Stimulated activated naive CD8-positive, alpha-beta T cell treated with anti-CD3 and anti-CD28 coated beads, Interleukin-15, Interleukin-2, amounts not matched to agents 100 ng/mL and 50 ng/mL, for 24 hours (primary cell): ENCODE results near the gene KIRREL1.

ENCODE experiments used
- H3K27ac Mint-ChIP-seq: one replicate; pipeline ENCODE4 v1.8.0; 2021; ENCODE audit warnings: mild to moderate bottlenecking, mixed read lengths
- H3K27me3 Mint-ChIP-seq: one replicate; pipeline ENCODE4 v1.8.0; 2021; ENCODE audit warnings: mixed read lengths
- H3K36me3 Mint-ChIP-seq: one replicate; pipeline ENCODE4 v1.8.0; 2021; ENCODE audit warnings: low read depth, mixed read lengths
- H3K4me1 Mint-ChIP-seq: one replicate; pipeline ENCODE4 v1.8.0; 2021; ENCODE audit warnings: low read depth, mixed read lengths
- H3K4me3 Mint-ChIP-seq: one replicate; pipeline ENCODE4 v1.8.0; 2021; ENCODE audit warnings: mild to moderate bottlenecking, mixed read lengths
- H3K9me3 Mint-ChIP-seq: one replicate; pipeline ENCODE4 v1.8.0; 2021; ENCODE audit warnings: mixed read lengths

KIRREL1 gene

DNA sequence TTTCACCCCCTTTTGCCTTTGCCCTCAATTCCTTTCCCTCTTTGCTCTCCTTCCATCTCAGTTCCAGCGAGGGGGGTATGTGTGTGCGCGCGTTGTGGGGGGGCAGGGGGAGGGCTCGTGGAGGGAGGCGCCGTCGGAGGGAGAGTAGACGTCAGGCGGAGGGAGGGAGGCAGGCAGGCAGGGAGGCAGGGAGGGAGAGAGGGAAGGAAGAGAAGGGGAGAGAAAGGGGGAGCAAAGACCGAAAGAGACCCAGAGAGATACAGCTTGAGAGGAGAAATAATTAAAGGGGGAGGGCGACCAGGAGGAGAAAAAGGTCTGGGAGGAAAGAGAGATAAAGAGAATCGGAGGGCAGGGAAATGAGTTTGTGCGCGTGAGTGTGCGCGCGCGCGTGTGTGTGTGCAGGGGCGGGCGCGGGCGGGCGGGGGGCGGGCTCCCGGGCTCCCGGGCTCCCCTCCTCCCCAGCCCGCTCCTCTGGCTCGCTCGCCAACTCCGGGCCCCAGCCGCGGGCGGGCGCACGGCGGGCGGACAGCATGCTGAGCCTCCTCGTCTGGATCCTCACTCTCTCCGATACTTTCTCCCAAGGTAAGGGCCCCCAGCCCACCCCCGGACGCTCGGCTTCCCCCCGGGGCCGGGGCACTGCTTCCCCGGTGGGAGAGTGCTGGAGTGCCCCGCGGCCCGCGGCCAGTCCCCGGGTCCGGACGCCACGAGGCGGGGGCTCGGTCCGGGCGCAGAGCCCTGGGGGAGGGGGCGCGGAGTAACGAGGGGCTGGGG lies at the start of gene KIRREL1:
KIRREL1 (plus strand) TSS at position 499 of the 771 bp plus-strand sequence; CDS start at position 531, 32 bp downstream.
- H3K36me3 Mint-ChIP-seq, result no peaks in the 10 kb centered on the region
- peaks cover 47% of the 10 kb centered on the region for H3K27me3 Mint-ChIP-seq
- H3K4me3 Mint-ChIP-seq, result peak within 1 kb of the TSS; percentile 73
- no peak within 1 kb of the TSS for H3K27ac Mint-ChIP-seq
- peaks cover 3% of the 10 kb centered on the region for H3K4me1 Mint-ChIP-seq
- no peaks in the 10 kb centered on the region for H3K9me3 Mint-ChIP-seq

DNA sequence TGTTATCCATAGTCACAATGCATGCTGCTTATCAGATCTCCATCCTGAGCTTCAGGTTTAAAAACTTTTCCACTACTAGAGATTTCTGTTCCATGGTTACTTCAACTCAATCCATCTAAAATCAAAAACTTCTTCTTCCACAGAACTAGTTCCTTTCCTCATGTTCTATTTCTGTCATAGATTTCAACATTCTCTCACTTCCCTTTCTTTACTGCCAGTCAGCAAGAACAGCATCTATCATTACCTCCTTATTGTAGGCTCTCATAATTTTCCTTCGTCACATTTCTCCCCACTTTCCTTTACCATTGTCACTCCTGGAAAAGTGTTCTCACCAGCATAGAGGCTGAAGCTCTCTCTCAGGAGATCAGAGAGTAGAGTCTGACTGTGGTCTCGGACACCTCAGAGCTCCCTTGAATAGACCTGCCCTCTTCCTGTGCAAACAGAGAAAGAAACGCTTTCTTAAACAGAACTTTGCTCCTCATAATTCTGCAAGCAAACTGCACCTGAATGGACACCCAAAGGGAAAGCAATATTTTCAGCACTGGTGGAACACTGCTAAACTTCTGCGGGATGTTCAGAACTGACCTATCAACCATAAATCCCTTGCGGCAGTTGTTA lies 48.7 kb upstream of the KIRREL1 start:
- Mint-ChIP-seq H3K4me3 (no peak overlapping the region), H3K4me1 (peaks cover 7% of the 10 kb centered on the region), H3K27me3 (peaks cover 12% of the 10 kb centered on the region), H3K9me3 (no peaks in the 10 kb centered on the region), H3K36me3 (no peaks in the 10 kb centered on the region), H3K27ac (no peak overlapping the region)

DNA sequence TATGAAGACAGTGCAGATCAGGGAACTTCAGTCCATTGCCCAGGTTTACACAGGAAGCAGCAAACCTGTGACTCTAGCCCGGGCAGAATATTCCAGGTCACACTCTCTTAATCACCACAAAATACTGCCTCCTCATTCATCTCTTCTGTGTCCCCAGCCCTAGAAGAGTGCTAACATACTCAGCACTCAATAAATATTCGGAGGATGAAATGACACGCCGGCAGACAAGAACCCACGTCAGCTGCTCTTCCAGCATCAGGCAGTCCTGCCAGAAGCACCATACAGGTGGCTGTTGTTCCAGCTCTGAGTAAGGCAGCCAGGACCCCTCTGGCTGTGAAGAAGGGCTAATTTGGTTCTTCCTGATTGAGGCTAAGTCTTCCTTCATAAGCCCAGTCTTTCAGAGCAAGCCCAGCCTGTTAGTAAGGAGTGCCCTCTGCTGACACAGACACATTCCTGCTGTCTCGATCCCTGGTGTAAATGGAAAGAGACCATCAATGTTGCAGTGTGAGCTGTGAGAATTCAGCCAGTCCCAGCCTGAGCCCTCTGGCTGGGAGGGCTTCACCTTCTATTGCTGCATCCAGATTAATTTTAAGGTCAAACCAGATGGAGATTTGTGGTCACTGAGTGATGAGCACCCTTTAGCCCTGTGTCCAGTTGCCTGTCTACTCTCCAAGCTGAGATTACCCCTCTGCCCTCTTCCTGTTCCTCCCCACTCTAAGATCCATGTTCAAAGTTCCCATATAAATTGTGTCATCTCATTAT lies 45.0 kb upstream of the KIRREL1 start:
- Mint-ChIP-seq H3K9me3 (no peaks in the 10 kb centered on the region), H3K27ac (no peak overlapping the region), H3K4me1 (peaks cover 7% of the 10 kb centered on the region), H3K36me3 (no peaks in the 10 kb centered on the region), H3K27me3 (peaks cover 23% of the 10 kb centered on the region), H3K4me3 (no peak overlapping the region)

DNA sequence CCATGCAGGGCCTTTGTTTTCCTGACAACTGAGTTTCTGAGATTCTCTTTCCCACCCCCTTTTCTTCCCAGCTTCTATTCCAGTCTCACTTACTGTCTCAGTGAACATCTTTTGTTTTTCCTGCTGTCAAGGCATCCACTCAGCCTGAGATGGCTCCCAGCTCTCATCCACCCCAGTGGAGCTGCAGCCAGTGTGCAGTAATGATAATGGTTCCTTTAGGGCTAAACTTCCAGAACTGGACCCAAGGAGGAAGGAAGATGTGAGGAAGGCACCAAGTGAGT lies 44.4 kb upstream of the KIRREL1 start:
- Mint-ChIP-seq H3K36me3 (no peaks in the 10 kb centered on the region), H3K27ac (no peak overlapping the region), H3K9me3 (no peaks in the 10 kb centered on the region), H3K4me1 (peaks cover 7% of the 10 kb centered on the region), H3K4me3 (no peak overlapping the region), H3K27me3 (peaks cover 23% of the 10 kb centered on the region)

DNA sequence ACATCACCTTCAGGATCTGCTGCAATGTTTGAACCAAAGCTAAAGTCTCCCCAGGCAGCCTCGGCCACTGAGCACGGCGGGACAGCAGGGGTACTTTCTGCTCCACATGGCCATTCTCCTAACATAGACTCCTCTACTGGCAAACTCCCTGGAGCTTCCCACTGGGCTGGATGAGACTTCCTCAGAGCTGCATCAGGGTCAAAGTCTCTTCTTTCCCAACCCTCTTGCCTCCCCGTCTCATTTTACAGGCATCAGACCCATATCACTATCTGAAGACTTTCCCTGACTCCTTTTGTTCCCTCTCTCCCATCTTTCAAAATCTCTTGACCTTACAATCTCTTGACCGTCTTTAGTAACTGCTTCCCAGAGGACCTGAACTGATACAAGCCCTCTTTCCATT lies 42.2 kb upstream of the KIRREL1 start:
- Mint-ChIP-seq H3K4me1 (peaks cover 6% of the 10 kb centered on the region), H3K9me3 (no peaks in the 10 kb centered on the region), H3K27me3 (peaks cover 29% of the 10 kb centered on the region), H3K4me3 (no peak overlapping the region), H3K36me3 (no peaks in the 10 kb centered on the region), H3K27ac (no peak overlapping the region)

DNA sequence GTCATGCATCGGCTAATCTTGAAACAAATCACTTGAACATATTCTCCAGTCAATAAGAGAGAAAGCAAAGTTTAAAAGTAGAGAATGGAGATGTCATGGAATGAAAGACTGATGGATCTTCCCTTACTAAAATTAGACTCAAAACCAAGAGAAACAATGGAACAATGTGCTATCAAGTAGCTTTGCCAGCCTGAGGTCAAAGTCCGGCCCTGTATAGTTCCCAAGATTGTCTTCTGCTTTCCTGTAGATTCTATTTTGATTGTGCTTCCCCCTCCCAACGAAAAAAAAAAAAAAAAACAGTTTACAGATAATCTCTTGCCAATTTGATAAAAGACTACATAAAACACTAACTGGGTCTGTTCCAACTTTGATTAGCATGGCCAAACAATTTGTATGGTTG lies 40.8 kb upstream of the KIRREL1 start:
- Mint-ChIP-seq H3K4me3 (no peak overlapping the region), H3K9me3 (no peaks in the 10 kb centered on the region), H3K36me3 (no peaks in the 10 kb centered on the region), H3K27ac (no peak overlapping the region), H3K27me3 (peaks cover 38% of the 10 kb centered on the region), H3K4me1 (peaks cover 9% of the 10 kb centered on the region)

DNA sequence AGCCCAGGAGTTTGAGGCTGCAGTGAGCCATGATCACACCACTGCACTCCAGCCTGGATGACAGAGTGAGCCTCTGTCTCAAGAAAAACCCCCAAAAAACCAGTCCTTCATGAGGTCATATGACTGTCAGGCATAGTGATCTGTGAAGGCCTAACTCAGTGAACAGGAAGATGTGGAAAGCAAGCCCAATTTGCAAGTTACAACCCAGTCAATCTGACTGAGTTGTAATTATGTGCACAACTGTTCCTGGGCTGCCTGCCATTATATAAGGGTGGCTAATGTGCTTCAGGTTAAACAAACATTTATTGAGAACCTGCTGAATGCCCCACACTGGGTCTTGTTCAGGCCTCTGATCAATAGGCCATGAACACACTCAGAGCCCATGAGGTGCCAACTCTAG lies 38.2 kb upstream of the KIRREL1 start:
- H3K4me3 Mint-ChIP-seq, result no peak overlapping the region
- peaks cover 9% of the 10 kb centered on the region for H3K4me1 Mint-ChIP-seq
- H3K27me3 Mint-ChIP-seq, result peaks cover 37% of the 10 kb centered on the region
- H3K36me3 Mint-ChIP-seq, result no peaks in the 10 kb centered on the region
- no peaks in the 10 kb centered on the region for H3K9me3 Mint-ChIP-seq
- H3K27ac Mint-ChIP-seq, result no peak overlapping the region

DNA sequence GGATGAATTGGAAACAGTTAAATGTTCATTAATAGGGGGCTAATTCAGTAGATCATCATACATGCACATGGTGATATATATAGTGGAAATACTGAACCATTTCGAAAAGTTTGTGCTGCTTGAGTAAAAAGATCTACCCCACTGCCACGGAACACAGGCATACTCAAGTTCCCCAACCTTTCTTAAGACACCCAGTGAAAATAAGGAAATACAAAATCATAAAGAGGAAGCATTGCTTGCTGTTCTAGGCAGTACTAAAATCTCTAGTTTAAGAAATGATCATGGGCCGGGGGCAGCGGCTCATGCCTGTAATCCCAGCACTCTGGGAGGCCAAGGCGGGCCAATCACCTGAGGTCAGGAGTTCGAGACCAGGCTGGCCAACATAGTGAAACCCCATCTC lies 37.6 kb upstream of the KIRREL1 start:
- peaks cover 36% of the 10 kb centered on the region for H3K27me3 Mint-ChIP-seq
- H3K4me3 Mint-ChIP-seq, result no peak overlapping the region

DNA sequence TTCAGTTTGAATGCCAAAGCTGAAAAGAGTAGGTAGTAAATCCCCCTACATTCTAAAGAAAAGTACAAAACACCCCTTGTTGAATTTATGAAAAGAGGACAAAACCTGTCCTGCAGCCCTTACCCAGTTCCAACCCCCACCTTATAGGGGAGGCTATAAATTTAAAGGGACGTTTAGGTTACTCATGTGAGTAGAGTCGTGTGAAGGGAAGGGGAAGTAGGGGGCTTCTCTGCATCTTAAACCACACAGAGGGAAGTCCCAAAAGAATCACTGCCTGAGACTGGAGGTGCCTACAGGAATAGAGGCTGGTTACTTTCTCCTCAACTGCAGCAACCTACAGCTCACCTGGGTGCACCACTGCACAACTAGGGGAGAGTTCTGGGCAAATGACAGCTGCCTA lies 36.7 kb upstream of the KIRREL1 start:
- Mint-ChIP-seq H3K27ac (no peak overlapping the region), H3K4me3 (no peak overlapping the region), H3K27me3 (peaks cover 34% of the 10 kb centered on the region), H3K36me3 (no peaks in the 10 kb centered on the region), H3K4me1 (peaks cover 9% of the 10 kb centered on the region), H3K9me3 (no peaks in the 10 kb centered on the region)

More for the DNA sequence above, 37.6 kb upstream of the KIRREL1 start:
- H3K27ac Mint-ChIP-seq, result no peak overlapping the region
- no peaks in the 10 kb centered on the region for H3K9me3 Mint-ChIP-seq
- H3K4me1 Mint-ChIP-seq, result peaks cover 9% of the 10 kb centered on the region
- no peaks in the 10 kb centered on the region for H3K36me3 Mint-ChIP-seq

DNA sequence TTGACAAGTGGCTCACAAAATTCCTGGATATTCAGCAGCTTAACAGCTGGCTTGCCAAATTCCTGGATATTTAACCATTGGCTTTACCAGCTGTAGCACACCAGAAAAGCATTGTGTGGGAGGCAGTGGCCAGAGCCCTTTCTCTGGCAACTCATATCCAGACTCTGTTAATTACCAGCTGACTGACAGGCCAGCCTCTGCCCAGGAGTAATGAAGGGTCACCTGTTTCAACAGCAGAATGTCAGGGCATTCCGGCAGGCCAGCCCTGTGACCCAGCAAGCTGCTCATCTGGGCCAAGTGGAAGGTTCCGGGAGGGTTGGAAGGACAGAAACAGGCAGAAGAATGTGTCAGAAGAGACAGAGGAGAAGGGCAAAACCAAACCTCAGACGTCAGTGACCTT lies 35.2 kb upstream of the KIRREL1 start:
- Mint-ChIP-seq H3K4me1 (peaks cover 15% of the 10 kb centered on the region), H3K36me3 (no peaks in the 10 kb centered on the region), H3K4me3 (no peak overlapping the region), H3K27me3 (peaks cover 40% of the 10 kb centered on the region), H3K9me3 (no peaks in the 10 kb centered on the region), H3K27ac (no peak overlapping the region)

DNA sequence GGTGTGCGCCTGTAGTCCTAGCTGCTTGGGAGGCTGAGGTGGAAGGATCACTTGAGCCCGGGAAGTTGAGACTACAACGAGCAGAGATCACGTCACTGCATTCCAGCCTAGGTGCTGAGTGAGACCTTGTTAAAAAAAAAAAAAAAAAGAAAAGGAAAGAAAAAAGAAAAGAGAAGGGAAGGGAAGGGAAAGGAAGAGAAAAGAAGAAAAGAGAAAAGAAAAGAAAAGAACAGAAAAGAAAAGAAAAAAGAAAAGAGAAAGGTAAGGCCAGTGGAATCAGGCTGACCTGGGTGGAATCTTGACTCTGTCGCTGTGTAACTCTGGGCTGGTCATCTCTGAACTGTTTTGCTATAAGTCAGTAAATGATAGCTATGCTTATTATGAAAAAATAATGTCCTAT lies 33.7 kb upstream of the KIRREL1 start:
- Mint-ChIP-seq H3K9me3 (no peaks in the 10 kb centered on the region), H3K4me1 (peaks cover 15% of the 10 kb centered on the region), H3K4me3 (no peak overlapping the region), H3K27ac (no peak overlapping the region), H3K27me3 (peaks cover 40% of the 10 kb centered on the region), H3K36me3 (no peaks in the 10 kb centered on the region)

DNA sequence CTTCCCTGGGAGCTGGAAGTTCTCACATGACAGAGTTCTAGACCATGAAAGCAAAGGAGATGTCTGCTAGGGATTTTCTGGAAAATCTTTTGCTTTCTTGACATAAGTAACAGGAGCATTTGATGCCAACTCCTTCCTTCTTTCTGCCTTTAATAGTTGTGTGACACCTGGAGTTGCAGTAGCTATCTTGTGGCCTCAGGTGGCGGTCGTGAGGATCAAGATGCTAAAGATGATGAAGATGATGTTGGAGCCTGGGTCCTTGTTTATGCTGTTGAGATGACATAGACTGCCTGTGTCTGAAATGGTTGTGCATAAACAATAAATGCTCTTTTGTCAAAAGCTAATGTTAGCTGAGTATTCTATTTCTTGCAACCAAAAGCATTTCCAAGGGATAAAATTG lies 32.7 kb upstream of the KIRREL1 start:
- peaks cover 38% of the 10 kb centered on the region for H3K27me3 Mint-ChIP-seq
- no peak overlapping the region for H3K27ac Mint-ChIP-seq
- peaks cover 12% of the 10 kb centered on the region for H3K4me1 Mint-ChIP-seq
- H3K9me3 Mint-ChIP-seq, result no peaks in the 10 kb centered on the region
- H3K36me3 Mint-ChIP-seq, result no peaks in the 10 kb centered on the region
- H3K4me3 Mint-ChIP-seq, result no peak overlapping the region

DNA sequence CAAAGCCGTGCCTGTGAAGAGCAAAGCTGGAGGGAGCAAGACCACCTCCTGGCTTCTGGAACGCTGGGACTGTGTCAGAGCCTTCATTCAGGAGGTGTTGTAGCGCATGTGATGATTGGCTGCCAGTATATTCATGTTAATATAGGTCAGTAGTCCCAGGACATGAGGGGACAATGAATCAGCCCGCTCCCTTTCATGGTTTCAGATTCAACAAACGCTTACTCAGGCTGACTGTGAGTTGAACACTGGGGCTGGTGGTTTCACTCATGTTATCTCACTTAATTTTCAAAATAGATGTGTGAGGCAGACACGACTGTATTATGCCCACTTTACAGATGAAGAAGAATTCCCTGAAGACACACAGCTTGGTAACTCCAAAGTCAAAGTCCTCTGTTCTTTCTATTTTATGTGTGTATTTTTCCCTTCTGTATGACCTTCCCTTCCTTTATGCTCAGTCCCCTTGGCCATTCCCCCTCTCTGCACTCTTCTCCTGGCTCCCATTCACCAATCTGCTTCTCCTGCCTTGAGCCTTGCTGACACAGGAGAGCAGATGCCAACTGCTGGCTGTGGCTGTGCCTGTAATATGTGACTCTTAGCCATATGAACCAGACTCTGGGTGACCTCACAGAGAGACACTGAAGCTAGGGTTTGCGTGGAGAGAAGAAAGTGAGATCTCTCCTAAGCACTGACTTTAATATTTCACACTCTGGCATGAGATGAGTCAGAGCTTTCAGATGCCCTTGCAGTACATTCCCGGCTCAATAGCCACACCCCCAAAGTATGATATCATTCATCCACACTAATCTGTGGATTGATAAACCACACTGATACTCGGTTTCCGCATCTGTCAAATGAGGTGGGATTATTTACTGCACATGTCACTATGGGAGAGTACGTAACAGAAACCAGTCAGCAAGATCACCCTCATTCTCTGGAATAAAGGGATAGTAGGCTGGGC lies 31.4 kb upstream of the KIRREL1 start:
- Mint-ChIP-seq H3K4me1 (peaks cover 6% of the 10 kb centered on the region), H3K36me3 (no peaks in the 10 kb centered on the region), H3K9me3 (no peaks in the 10 kb centered on the region), H3K27me3 (peaks cover 28% of the 10 kb centered on the region), H3K27ac (peak overlapping the region; percentile 69), H3K4me3 (no peak overlapping the region)

DNA sequence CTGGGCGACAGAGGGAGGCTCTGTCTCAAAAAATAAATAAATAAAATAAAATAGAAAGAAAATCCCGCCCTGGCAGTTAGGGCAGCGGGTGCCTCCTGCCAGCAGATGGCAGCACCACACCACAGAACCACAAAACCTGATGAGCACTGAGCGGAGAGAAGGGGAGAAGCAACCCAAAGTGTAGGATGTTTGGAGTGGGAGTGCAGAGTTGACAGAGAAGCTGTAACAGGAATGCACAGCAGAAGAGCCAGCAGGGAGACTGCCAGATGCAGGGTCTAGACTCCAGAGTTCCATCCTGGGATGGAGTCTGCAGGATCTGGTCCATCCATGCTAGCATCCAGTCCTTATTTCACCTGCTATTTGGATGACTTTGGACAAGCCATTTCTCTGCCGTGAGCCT lies 29.7 kb upstream of the KIRREL1 start:
- no peak overlapping the region for H3K4me3 Mint-ChIP-seq
- no peak overlapping the region for H3K27ac Mint-ChIP-seq
- H3K4me1 Mint-ChIP-seq, result peaks cover 6% of the 10 kb centered on the region
- H3K27me3 Mint-ChIP-seq, result peaks cover 30% of the 10 kb centered on the region
- no peaks in the 10 kb centered on the region for H3K9me3 Mint-ChIP-seq
- no peaks in the 10 kb centered on the region for H3K36me3 Mint-ChIP-seq
